GM23338 (cell line): ENCODE results near the gene STAT4.

Experiments used
- CREB1 ChIP-seq: fragments of 250-450 bp; sonication (Bioruptor Pico); IDR thresholded peaks from 2 replicates; pipeline ENCODE4 v1.5.0; 2020; ENCODE audit warnings: low read depth, mild to moderate bottlenecking, moderate library complexity
- CTCF ChIP-seq, 2 experiments: fragments of 200-600 bp in 1 of 2; sonication (generic) in 1 of 2; conservative IDR thresholded peaks; 2 replicates each; pipeline versions ENCODE4 v1.5.1 to v1.6.1; 2016 to 2017; ENCODE audit warnings: antibody characterized with exemption in 2 of 2, low read depth in 2 of 2, mild to moderate bottlenecking in 2 of 2, moderate library complexity in 1 of 2
- EZH2 ChIP-seq: fragments of 200-600 bp; sonication (generic); IDR thresholded peaks from one replicate; pipeline ENCODE4 v1.8.0; 2017; ENCODE audit warnings: antibody characterized with exemption, mild to moderate bottlenecking, low read depth; ENCODE audit not compliant: unreplicated experiment
- EZH2phosphoT487 ChIP-seq: fragments of 200-600 bp; sonication (generic); IDR thresholded peaks from one replicate; pipeline ENCODE4 v1.8.1; 2018; ENCODE audit warnings: antibody characterized with exemption; ENCODE audit not compliant: unreplicated experiment
- NANOG ChIP-seq: IDR thresholded peaks from 2 replicates; pipeline ENCODE4 v1.6.1; 2016; ENCODE audit warnings: antibody characterized with exemption, borderline replicate concordance
- POLR2AphosphoS5 ChIP-seq: IDR thresholded peaks from 2 replicates; pipeline ENCODE4 v1.6.1; 2016; ENCODE audit warnings: antibody characterized with exemption, low read depth
- REST ChIP-seq: IDR thresholded peaks from one replicate; pipeline ENCODE4 v1.6.1; 2018; ENCODE audit warnings: antibody characterized with exemption; ENCODE audit not compliant: unreplicated experiment
- ZNF114 ChIP-seq: fragments of 250-450 bp; sonication (Bioruptor Pico); IDR thresholded peaks from 2 replicates; pipeline ENCODE4 v1.5.0; 2020; ENCODE audit warnings: mild to moderate bottlenecking, moderate library complexity
- ZNF331 ChIP-seq: fragments of 250-450 bp; sonication (Bioruptor Pico); IDR thresholded peaks from 2 replicates; pipeline ENCODE4 v1.5.0; 2020; ENCODE audit warnings: low read depth, mild to moderate bottlenecking, moderate library complexity
- ZNF462 ChIP-seq: fragments of 250-450 bp; sonication (Bioruptor Pico); IDR thresholded peaks from 2 replicates; pipeline ENCODE4 v1.5.0; 2020; ENCODE audit warnings: mild to moderate bottlenecking, moderate library complexity

GRCh38 chr2:191100216-191100615, 50.6 kb downstream of the STAT4 start:
- TF ChIP-seq CTCF (conservative IDR thresholded peaks at IDR 0.05; ENCODE audit: low read depth in 2 of 2) (no peak), EZH2phosphoT487 (no peak), POLR2AphosphoS5 (no peak), REST (no peak), EZH2 (no peak), NANOG (no peak), ZNF462 (no peak), ZNF114 (no peak), CREB1 (CRISPR knock-in tag) (no peak), ZNF331 (no peak)
